Panc1 (cell line): ENCODE results near the gene CELSR2.

ENCODE experiments used
- CTCF ChIP-seq: fragments of 450-650 bp; IDR thresholded peaks from 2 replicates; pipeline ENCODE4 v1.5.1; 2017; ENCODE audit warnings: mild to moderate bottlenecking
- REST ChIP-seq, 2 experiments: IDR thresholded peaks; 2 replicates each; pipeline ENCODE4 v1.6.1; 2011 to 2012; ENCODE audit warnings: low read depth in 2 of 2, control low read depth in 1 of 2, low read length in 1 of 2, mild to moderate bottlenecking in 1 of 2, moderate library complexity in 1 of 2; ENCODE audit not compliant: insufficient read depth in 1 of 2

DNA sequence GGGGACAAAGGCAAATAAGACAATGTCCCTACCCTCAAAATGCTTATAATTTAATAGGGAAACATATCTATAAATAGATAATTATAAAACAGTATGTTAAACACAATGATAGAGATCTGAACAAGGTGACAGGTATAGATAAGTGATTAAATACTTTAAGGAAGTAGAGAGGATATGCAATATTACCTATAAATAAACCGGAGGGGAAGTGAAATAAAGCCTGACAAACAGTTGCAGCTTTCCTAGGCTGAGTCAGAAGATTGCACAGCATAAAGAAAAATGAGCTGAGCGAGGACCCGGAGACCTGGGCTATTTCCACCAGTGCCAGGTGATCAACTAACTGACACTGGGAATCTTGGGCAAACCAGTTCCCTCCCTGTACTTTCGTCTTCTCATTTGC, 45.1 kb downstream of the CELSR2 start:
- TF ChIP-seq CTCF (no peak), REST (IDR thresholded peaks at IDR 0.05; ENCODE audit: insufficient read depth in 1 of 2, low read depth in 2 of 2, low read length in 1 of 2) (no peak)
